H1 (cell line): ENCODE results near the gene TTC21A. TPM values are rescaled to one million over a fixed set of nuclear protein-coding genes. Genes with fewer than 3 reads are reported as not detected.
"Not testable (repeated sequence)": the region's sequence is repeated elsewhere in the genome, so short reads cannot be mapped to it uniquely, and the experiment has no call there.

Experiments
- CTCF ChIA-PET: fragments of 300-600 bp; sonication (Branson Sonifier 250); formaldehyde crosslinking; loops from one replicate; lab custom pipeline; 2021; ENCODE audit not compliant: partially characterized antibody; lab: Charles Lee
- POLR2A ChIA-PET: fragments of 300-600 bp; sonication (Branson Sonifier 250); formaldehyde crosslinking; loops from one replicate; lab custom pipeline; 2021; ENCODE audit warnings: inconsistent platforms; ENCODE audit not compliant: partially characterized antibody; lab: Charles Lee
- DNase-seq, 2 experiments: peaks; one replicate each; pipeline versions ENCODE4 v3.0.0 to v3.0.0-alpha.2; 2010 to 2022; ENCODE audit warnings: low spot score in 2 of 2, low read depth in 1 of 2, mixed read lengths in 1 of 2
- FAIRE-seq: peaks from 2 replicates; lab custom pipeline; 2011; peaks lifted over from hg19 to GRCh38; lab: Jason Lieb, UNC
- H2AFZ ChIP-seq: 2 replicates; pipeline ENCODE4 v1.8.1; 2012; ENCODE audit warnings: low read length, inconsistent platforms
- H2AK5ac ChIP-seq: 2 replicates; pipeline ENCODE4 v1.6.1; 2013; ENCODE audit warnings: low read depth, low read length
- H2BK120ac ChIP-seq: replicated peaks from 2 replicates; pipeline ENCODE3; 2013; ENCODE audit warnings: low read depth, low read length, inconsistent platforms
- H2BK12ac ChIP-seq: 2 replicates; pipeline ENCODE4 v1.6.1; 2013; ENCODE audit warnings: low read depth, low read length
- H2BK15ac ChIP-seq: 2 replicates; pipeline ENCODE4 v1.6.1; 2013; ENCODE audit warnings: low read length
- H2BK20ac ChIP-seq: 2 replicates; pipeline ENCODE4 v1.6.1; 2013; ENCODE audit warnings: low read length
- H2BK5ac ChIP-seq: 2 replicates; pipeline ENCODE4 v1.6.1; 2013; ENCODE audit warnings: low read depth, low read length
- H3K14ac ChIP-seq: 2 replicates; pipeline ENCODE4 v1.6.1; 2013; ENCODE audit warnings: inconsistent platforms; ENCODE audit not compliant: insufficient read length
- H3K18ac ChIP-seq: 2 replicates; pipeline ENCODE4 v1.6.1; 2013; ENCODE audit warnings: low read length; ENCODE audit errors: extremely low read depth
- H3K23ac ChIP-seq: 2 replicates; pipeline ENCODE4 v1.6.1; 2013; ENCODE audit warnings: inconsistent platforms; ENCODE audit not compliant: insufficient read length
- H3K23me2 ChIP-seq: 2 replicates; pipeline ENCODE4 v1.6.1; 2013; ENCODE audit warnings: low read depth, low read length
- H3K27ac ChIP-seq: 2 replicates; pipeline ENCODE4 v1.6.1; 2011; ENCODE audit warnings: low read depth, low read length, inconsistent platforms
- H3K27me3 ChIP-seq, 4 experiments: replicated peaks in 1 of 4; 1 replicate in 1 of 4; 2 replicates in 3 of 4; pipeline versions ENCODE4 v1.6.1 to v1.8.1; 2011 to 2013; ENCODE audit warnings: low read length in 3 of 4, mild to moderate bottlenecking in 3 of 4, inconsistent platforms in 2 of 4, mixed read lengths in 2 of 4, moderate library complexity in 1 of 4; ENCODE audit not compliant: control insufficient read depth in 3 of 4, insufficient read depth in 3 of 4; ENCODE audit errors: extremely low read depth in 1 of 4
- H3K36me3 ChIP-seq, 4 experiments: 2 replicates each; pipeline versions ENCODE4 v1.6.1 to v1.8.1; 2011 to 2013; ENCODE audit warnings: mild to moderate bottlenecking in 4 of 4, low read length in 3 of 4, moderate library complexity in 2 of 4, control low read depth in 1 of 4, inconsistent platforms in 1 of 4; ENCODE audit not compliant: insufficient read depth in 4 of 4, control insufficient read depth in 2 of 4
- H3K4ac ChIP-seq: replicated peaks from 2 replicates; pipeline ENCODE3; 2013; ENCODE audit warnings: low read length, low read depth, mixed read lengths, inconsistent platforms; ENCODE audit not compliant: insufficient read length
- H3K4me1 ChIP-seq, 4 experiments: replicated peaks in 1 of 4; 1 replicate in 1 of 4; 2 replicates in 3 of 4; pipeline versions ENCODE4 v1.6.1 to v1.8.1; 2011 to 2013; ENCODE audit warnings: low read length in 3 of 4, inconsistent platforms in 2 of 4, mixed read lengths in 1 of 4; ENCODE audit not compliant: insufficient read depth in 4 of 4, control insufficient read depth in 3 of 4
- H3K4me2 ChIP-seq, 2 experiments: 2 replicates each; pipeline versions ENCODE4 v1.6.1 to v1.8.1; 2011 to 2013; ENCODE audit warnings: low read depth in 2 of 2, low read length in 2 of 2, control low read depth in 1 of 2, inconsistent platforms in 1 of 2, mild to moderate bottlenecking in 1 of 2; ENCODE audit not compliant: insufficient read depth in 1 of 2
- H3K4me3 ChIP-seq, 4 experiments: fragments of 200-600, 300-600 bp in 1 of 4; sonication (generic), shearing (Covaris generic), sonication (Bioruptor Twin) in 1 of 4; 2 replicates each; pipeline versions ENCODE4 v1.5.1 to v1.8.1; 2011 to 2016; ENCODE audit warnings: low read length in 4 of 4, low read depth in 3 of 4, control low read depth in 2 of 4, inconsistent platforms in 2 of 4, mild to moderate bottlenecking in 2 of 4, mixed read lengths in 1 of 4, moderate library complexity in 1 of 4; ENCODE audit not compliant: insufficient read depth in 2 of 4; ENCODE audit errors: extremely low read depth in 1 of 4
- H3K56ac ChIP-seq: replicated peaks from 2 replicates; pipeline ENCODE3; 2013; ENCODE audit warnings: low read depth, mild to moderate bottlenecking, mixed read lengths, low read length, inconsistent platforms; ENCODE audit not compliant: insufficient read length
- H3K79me1 ChIP-seq: 2 replicates; pipeline ENCODE4 v1.6.1; 2013; ENCODE audit warnings: low read depth, low read length, control low read depth
- H3K79me2 ChIP-seq, 2 experiments: 2 replicates each; pipeline versions ENCODE4 v1.6.1 to v1.8.1; 2012 to 2013; ENCODE audit warnings: low read length in 2 of 2, mild to moderate bottlenecking in 2 of 2, inconsistent platforms in 1 of 2; ENCODE audit not compliant: insufficient read depth in 2 of 2, control insufficient read depth in 1 of 2
- H3K9ac ChIP-seq, 4 experiments: replicated peaks in 1 of 4; 1 replicate in 1 of 4; 2 replicates in 3 of 4; pipeline versions ENCODE4 v1.6.1 to v1.8.1; 2011 to 2013; ENCODE audit warnings: low read depth in 3 of 4, low read length in 3 of 4, control low read depth in 2 of 4, mild to moderate bottlenecking in 2 of 4, moderate library complexity in 2 of 4, inconsistent platforms in 1 of 4; ENCODE audit errors: extremely low read depth in 1 of 4
- H3K9me3 ChIP-seq, 2 experiments: 2 replicates each; pipeline versions ENCODE4 v1.6.1 to v1.8.1; 2012 to 2013; ENCODE audit warnings: mild to moderate bottlenecking in 2 of 2, moderate library complexity in 2 of 2, control low read depth in 1 of 2, inconsistent platforms in 1 of 2, low read depth in 1 of 2, low read length in 1 of 2, mixed read lengths in 1 of 2; ENCODE audit not compliant: insufficient read depth in 2 of 2
- H4K20me1 ChIP-seq, 2 experiments: replicated peaks in 1 of 2; 2 replicates each; pipeline versions ENCODE3 to v1.8.1; 2011 to 2013; ENCODE audit warnings: inconsistent platforms in 2 of 2, low read length in 2 of 2, mild to moderate bottlenecking in 1 of 2; ENCODE audit not compliant: insufficient read depth in 2 of 2, control insufficient read depth in 1 of 2
- H4K5ac ChIP-seq: 2 replicates; pipeline ENCODE4 v1.6.1; 2013; ENCODE audit warnings: low read length, low read depth, mixed read lengths, inconsistent platforms; ENCODE audit not compliant: insufficient read length
- H4K8ac ChIP-seq: 2 replicates; pipeline ENCODE4 v1.8.0; 2013; ENCODE audit warnings: mild to moderate bottlenecking, moderate library complexity, low read length, inconsistent platforms; ENCODE audit not compliant: insufficient read depth; ENCODE audit errors: extremely low read depth
- H4K91ac ChIP-seq: replicated peaks from 2 replicates; pipeline ENCODE3; 2013; ENCODE audit warnings: low read length, mixed read lengths, inconsistent platforms; ENCODE audit not compliant: insufficient read length
- ASH2L ChIP-seq: fragments of 200-600, 300-600 bp; sonication (generic); IDR thresholded peaks from one replicate; pipeline ENCODE4 v1.7.1; 2017; ENCODE audit warnings: low read length
- CBX5 ChIP-seq: fragments of 300-800, 300-1000 bp; sonication (generic); IDR thresholded peaks from 2 replicates; pipeline ENCODE4 v1.7.1; 2016; ENCODE audit warnings: antibody characterized with exemption, low read length, low read depth
- HDAC2 ChIP-seq, 2 experiments: fragments of 300-600 bp in 1 of 2; sonication (generic) in 1 of 2; IDR thresholded peaks; 2 replicates each; pipeline ENCODE4 v1.6.1; 2011 to 2012; ENCODE audit warnings: low read depth in 2 of 2, low read length in 2 of 2, mild to moderate bottlenecking in 2 of 2, moderate library complexity in 2 of 2, borderline replicate concordance in 1 of 2, inconsistent platforms in 1 of 2
- RBBP5 ChIP-seq: IDR thresholded peaks from 2 replicates; pipeline ENCODE4 v1.7.1; 2012; ENCODE audit warnings: low read depth, mild to moderate bottlenecking, inconsistent platforms, low read length, moderate library complexity, borderline replicate concordance
- RXRA ChIP-seq: IDR thresholded peaks from 2 replicates; pipeline ENCODE4 v1.6.1; 2011; ENCODE audit warnings: low read depth, mild to moderate bottlenecking, low read length, moderate library complexity; ENCODE audit not compliant: insufficient read depth
- WGBS, 2 experiments: shearing (Covaris generic) in 1 of 2; methylation state at CpG; one replicate each; pipeline versions ENCODE4 v1.1.6 to v1.1.7; 2013 to 2015; ENCODE audit warnings: low lambda C conversion rate in 2 of 2, mixed read lengths in 2 of 2, inconsistent platforms in 1 of 2, low coverage in 1 of 2, missing lambda C conversion rate in 1 of 2; ENCODE audit not compliant: insufficient replicate concordance in 2 of 2, insufficient coverage in 1 of 2, insufficient read length in 1 of 2; ENCODE audit errors: extremely low coverage in 1 of 2, missing lambda C conversion rate in 1 of 2; 5-methylcytosine and 5-hydroxymethylcytosine counted together
- polyA plus RNA-seq, 7 experiments: library from polyadenylated mRNA; depleted of rRNA in 3 of 7; stranded (reverse) in 5 of 7; unstranded in 2 of 7; fragments of >200 nt in 5 of 7; fragments of 200-250 nt in 2 of 7; gene quantifications; 1 replicate in 5 of 7; 2 replicates in 1 of 7; 4 replicates in 1 of 7; pipeline versions ENCODE4 v1.2.1 to v1.2.3, GENCODE V29; 2011 to 2013; ENCODE audit warnings: missing spikeins in 2 of 7, mixed read lengths in 2 of 7
- total RNA-seq: library from RNA; stranded (reverse); fragmentation: NEBNext Ultra II Directional; extraction: Animal tissue kit (Norgen Biotek cat#: 25700); gene quantifications from 2 replicates; pipeline ENCODE4 v1.2.1, GENCODE V29; 2021

TTC21A gene
- total and polyA plus RNA-seq, 2 of the 8 experiments (the other 6 are each of a cell fraction or from before 2014, with no cell fraction given), result 2.3 to 2.8 TPM

DNA sequence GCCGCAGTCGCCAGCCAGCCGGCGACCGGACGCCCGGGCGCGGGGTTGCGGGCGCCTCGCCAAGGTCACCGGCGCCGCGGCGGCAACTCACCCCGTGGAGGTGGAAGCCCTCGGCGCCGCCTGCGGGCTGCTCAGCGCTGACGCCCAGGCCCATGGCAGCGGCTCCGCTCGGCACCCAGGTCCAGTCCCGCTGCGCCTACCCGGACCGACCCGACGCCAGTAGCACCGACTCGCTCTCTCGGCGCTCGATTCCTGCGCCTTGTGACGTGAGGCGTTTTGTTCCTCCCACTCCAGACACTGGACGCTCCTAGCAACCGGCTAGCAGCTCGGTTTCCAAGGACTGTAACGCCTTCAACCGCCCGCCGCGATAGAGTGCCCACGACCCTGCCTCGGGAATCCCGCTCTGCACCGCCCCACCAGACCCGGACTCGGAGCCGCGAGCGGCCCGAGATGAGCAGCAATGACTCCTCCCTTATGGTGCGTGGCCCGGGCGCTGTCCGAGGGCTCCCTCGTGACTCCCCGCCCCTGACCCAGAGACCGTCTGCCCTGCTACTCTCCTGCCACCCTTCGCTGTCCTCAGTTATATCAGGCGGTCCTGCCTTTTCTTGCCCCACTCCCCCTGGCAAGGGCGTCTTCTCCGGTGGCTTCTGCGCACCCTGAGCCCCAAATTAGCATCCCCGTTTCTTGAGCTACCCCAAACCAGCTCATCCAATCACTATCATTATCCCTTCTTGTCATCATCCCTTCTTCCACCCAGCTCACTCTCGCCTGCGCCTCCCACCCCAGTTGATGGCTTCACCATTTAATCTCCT is at the start of gene TTC21A, which contains the start of gene GORASP1 (continued):
- TF ChIP-seq HDAC2 (IDR thresholded peaks at IDR 0.05; ENCODE audit: borderline replicate concordance in 1 of 2, low read depth in 2 of 2, low read length in 2 of 2) (no peak), RBBP5 (peak; percentile 36; the same call in 1 of the 2 replicates), RXRA (no peak), ASH2L (peak; percentile 49), CBX5 (no peak)
- TF ChIP-seq, all 59 proteins: peak for 12

DNA sequence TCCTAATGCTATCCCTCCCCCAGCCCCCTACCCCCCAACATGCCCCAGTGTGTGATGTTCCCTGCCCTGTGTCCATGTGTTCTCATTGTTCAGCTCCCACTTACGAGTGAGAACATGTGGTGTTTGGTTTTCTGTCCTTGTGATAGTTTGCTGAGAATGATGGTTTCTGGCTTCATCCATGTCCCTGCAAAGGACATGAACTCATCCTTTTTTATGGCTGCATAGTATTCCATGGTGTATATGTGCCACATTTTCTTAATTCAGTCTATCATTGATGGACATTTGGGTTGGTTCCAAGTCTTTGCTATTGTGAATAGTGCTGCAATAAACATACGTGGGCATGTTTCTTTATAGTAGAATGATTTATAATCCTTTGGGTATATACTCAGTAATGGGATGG is 46.3 kb upstream of the TTC21A start:
- 93% methylated on average over 2 of the region's 2 CpGs; no CpG with 5 or more reads in 1 of the 2 experiments for WGBS, 2 experiments

More for the DNA sequence above, 46.3 kb upstream of the TTC21A start:
- H3K4ac ChIP-seq, H3K4me3 ChIP-seq, H2AK5ac ChIP-seq, H2BK20ac ChIP-seq, H3K4me1 ChIP-seq, H4K20me1 ChIP-seq, H2BK120ac ChIP-seq, H4K91ac ChIP-seq, H3K4me2 ChIP-seq, H4K8ac ChIP-seq, H3K23ac ChIP-seq, CTCF ChIA-PET, H2BK5ac ChIP-seq, H3K23me2 ChIP-seq, DNase-seq, H2BK12ac ChIP-seq, H3K27me3 ChIP-seq, FAIRE-seq, H3K9me3 ChIP-seq, H3K36me3 ChIP-seq, H3K18ac ChIP-seq, H3K27ac ChIP-seq, H3K9ac ChIP-seq, H2AFZ ChIP-seq, H4K5ac ChIP-seq, H3K14ac ChIP-seq, H3K79me1 ChIP-seq, H3K56ac ChIP-seq, H2BK15ac ChIP-seq: not testable (repeated sequence)
- peaks cover 3 to 70% of the 10 kb centered on the region in 2 experiments; a peak in 2 of 4 replicates for H3K79me2 ChIP-seq
- POLR2A ChIA-PET, result interaction anchor here (1.1 kb wide), 1 partner anchor 10 kb away, joined by 5 read pairs; no protein-coding TSS in a partner anchor
